GM06990 (cell line): ENCODE data around the gene SCD5.

Experiments
- DNase-seq: peaks from one replicate; pipeline ENCODE4 v3.0.0-alpha.2; 2011; ENCODE audit not compliant: insufficient read length; ENCODE audit errors: extremely low read depth
- H3K27me3 ChIP-seq: replicated peaks from 2 replicates; pipeline ENCODE4 v1.6.0; 2011; ENCODE audit warnings: low read length; ENCODE audit not compliant: control insufficient read depth, insufficient read depth
- H3K36me3 ChIP-seq: 2 replicates; pipeline ENCODE4 v1.5.1; 2011; ENCODE audit warnings: low read length; ENCODE audit not compliant: control insufficient read depth, insufficient read depth
- H3K4me3 ChIP-seq: replicated peaks from 2 replicates; pipeline ENCODE4 v1.5.1; 2011; ENCODE audit warnings: low read depth, mild to moderate bottlenecking, control low read depth, low read length
- CTCF ChIP-seq: IDR thresholded peaks from 2 replicates; pipeline ENCODE4 v1.5.1; 2011; ENCODE audit warnings: low read length, control low read depth, mild to moderate bottlenecking, inconsistent platforms; ENCODE audit not compliant: insufficient read depth, poor library complexity, severe bottlenecking

Gene SCD5

DNA sequence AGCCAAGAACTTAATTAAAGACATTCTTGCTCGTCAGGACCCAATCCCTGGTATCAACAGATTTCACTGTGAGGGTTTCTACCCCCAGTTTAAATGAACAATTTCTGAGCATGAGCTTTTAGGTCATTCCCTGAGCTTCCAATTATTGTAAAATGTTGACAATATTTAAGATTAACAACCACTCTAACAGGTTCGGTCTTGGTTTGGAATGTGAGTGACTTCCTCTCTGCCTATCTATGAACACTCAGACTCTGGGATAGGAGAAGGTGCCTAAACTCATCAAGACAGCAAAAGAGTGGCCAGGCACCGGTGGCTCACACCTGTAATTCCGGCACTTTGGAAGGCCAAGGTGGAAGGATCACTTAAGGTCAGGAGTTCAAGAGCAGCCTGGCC is 153.9 kb downstream of the SCD5 start:
- no peaks in the 10 kb centered on the region for H3K36me3 ChIP-seq
- no peak overlapping the region for H3K4me3 ChIP-seq
- H3K27me3 ChIP-seq = no peaks in the 10 kb centered on the region; the same call in 1 of the 2 replicates
- TF ChIP-seq CTCF = no peak
- no peak for DNase-seq

GRCh38 chr4:82643994-82644733 is 154.4 kb downstream of the SCD5 start:
- no peak for TF ChIP-seq CTCF
- DNase-seq = no peak

GRCh38 chr4:82642331-82642730 is 156.3 kb downstream of the SCD5 start:
- Histone ChIP-seq H3K36me3 (no peaks in the 10 kb centered on the region), H3K4me3 (no peak overlapping the region), H3K27me3 (no peaks in the 10 kb centered on the region; the same call in 1 of the 2 replicates)
- no peak for TF ChIP-seq CTCF
- no peak for DNase-seq

More at GRCh38 chr4:82643994-82644733, 154.4 kb downstream of the SCD5 start:
- Histone ChIP-seq H3K4me3 (no peak overlapping the region), H3K27me3 (no peaks in the 10 kb centered on the region; the same call in 1 of the 2 replicates), H3K36me3 (no peaks in the 10 kb centered on the region)

- no peaks in the 10 kb centered on the region for H3K36me3 ChIP-seq
- no peak overlapping the region for H3K4me3 ChIP-seq
- TF ChIP-seq CTCF = no peak
- H3K27me3 ChIP-seq = no peaks in the 10 kb centered on the region; the same call in 1 of the 2 replicates
- DNase-seq = no peak
Observed at GRCh38 chr4:82640540-82640939, 158.1 kb downstream of the SCD5 start.

DNA sequence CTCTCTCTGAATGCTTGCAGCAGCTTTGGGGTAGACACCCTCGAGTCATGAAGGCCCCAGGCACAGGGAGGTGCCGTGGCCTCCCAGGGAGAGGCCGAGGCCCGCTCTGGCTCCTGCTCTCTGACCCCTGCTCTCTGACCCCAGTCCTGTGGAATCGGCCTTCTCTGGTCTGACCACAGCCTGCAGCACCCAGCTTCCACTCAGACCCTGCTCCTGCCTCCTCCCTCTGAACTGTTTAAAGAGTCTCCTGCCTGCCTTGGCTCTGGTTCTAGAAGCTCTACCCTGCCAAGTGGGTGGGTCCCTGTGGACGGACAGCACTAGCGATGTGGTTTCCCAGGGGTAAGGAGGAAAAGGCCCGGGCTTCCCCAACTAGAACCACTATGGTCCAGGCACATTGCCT is 158.6 kb downstream of the SCD5 start:
- no peak for TF ChIP-seq CTCF

More for the DNA sequence above, 158.6 kb downstream of the SCD5 start:
- Histone ChIP-seq H3K4me3 (no peak overlapping the region), H3K27me3 (no peaks in the 10 kb centered on the region; the same call in 1 of the 2 replicates), H3K36me3 (no peaks in the 10 kb centered on the region)
- no peak for DNase-seq
